H1 (cell line): ENCODE data around the gene PCED1B. TPM values are rescaled to one million over a fixed set of nuclear protein-coding genes. Genes with fewer than 3 reads are reported as not detected.

Experiments
- CTCF ChIA-PET: fragments of 300-600 bp; sonication (Branson Sonifier 250); formaldehyde crosslinking; loops from one replicate; lab custom pipeline; 2021; ENCODE audit not compliant: partially characterized antibody; lab: Charles Lee
- POLR2A ChIA-PET: fragments of 300-600 bp; sonication (Branson Sonifier 250); formaldehyde crosslinking; loops from one replicate; lab custom pipeline; 2021; ENCODE audit warnings: inconsistent platforms; ENCODE audit not compliant: partially characterized antibody; lab: Charles Lee
- DNase-seq, 2 experiments: peaks; one replicate each; pipeline versions ENCODE4 v3.0.0 to v3.0.0-alpha.2; 2010 to 2022; ENCODE audit warnings: low spot score in 2 of 2, low read depth in 1 of 2, mixed read lengths in 1 of 2
- FAIRE-seq: peaks from 2 replicates; lab custom pipeline; 2011; peaks lifted over from hg19 to GRCh38; lab: Jason Lieb, UNC
- H2AFZ ChIP-seq: 2 replicates; pipeline ENCODE4 v1.8.1; 2012; ENCODE audit warnings: low read length, inconsistent platforms
- H2AK5ac ChIP-seq: 2 replicates; pipeline ENCODE4 v1.6.1; 2013; ENCODE audit warnings: low read depth, low read length
- H2BK120ac ChIP-seq: replicated peaks from 2 replicates; pipeline ENCODE3; 2013; ENCODE audit warnings: low read depth, low read length, inconsistent platforms
- H2BK12ac ChIP-seq: 2 replicates; pipeline ENCODE4 v1.6.1; 2013; ENCODE audit warnings: low read depth, low read length
- H2BK15ac ChIP-seq: 2 replicates; pipeline ENCODE4 v1.6.1; 2013; ENCODE audit warnings: low read length
- H2BK20ac ChIP-seq: 2 replicates; pipeline ENCODE4 v1.6.1; 2013; ENCODE audit warnings: low read length
- H2BK5ac ChIP-seq: 2 replicates; pipeline ENCODE4 v1.6.1; 2013; ENCODE audit warnings: low read depth, low read length
- H3K14ac ChIP-seq: 2 replicates; pipeline ENCODE4 v1.6.1; 2013; ENCODE audit warnings: inconsistent platforms; ENCODE audit not compliant: insufficient read length
- H3K18ac ChIP-seq: 2 replicates; pipeline ENCODE4 v1.6.1; 2013; ENCODE audit warnings: low read length; ENCODE audit errors: extremely low read depth
- H3K23ac ChIP-seq: 2 replicates; pipeline ENCODE4 v1.6.1; 2013; ENCODE audit warnings: inconsistent platforms; ENCODE audit not compliant: insufficient read length
- H3K23me2 ChIP-seq: 2 replicates; pipeline ENCODE4 v1.6.1; 2013; ENCODE audit warnings: low read depth, low read length
- H3K27ac ChIP-seq: 2 replicates; pipeline ENCODE4 v1.6.1; 2011; ENCODE audit warnings: low read depth, low read length, inconsistent platforms
- H3K27me3 ChIP-seq, 4 experiments: replicated peaks in 1 of 4; 1 replicate in 1 of 4; 2 replicates in 3 of 4; pipeline versions ENCODE4 v1.6.1 to v1.8.1; 2011 to 2013; ENCODE audit warnings: low read length in 3 of 4, mild to moderate bottlenecking in 3 of 4, inconsistent platforms in 2 of 4, mixed read lengths in 2 of 4, moderate library complexity in 1 of 4; ENCODE audit not compliant: control insufficient read depth in 3 of 4, insufficient read depth in 3 of 4; ENCODE audit errors: extremely low read depth in 1 of 4
- H3K36me3 ChIP-seq, 4 experiments: 2 replicates each; pipeline versions ENCODE4 v1.6.1 to v1.8.1; 2011 to 2013; ENCODE audit warnings: mild to moderate bottlenecking in 4 of 4, low read length in 3 of 4, moderate library complexity in 2 of 4, control low read depth in 1 of 4, inconsistent platforms in 1 of 4; ENCODE audit not compliant: insufficient read depth in 4 of 4, control insufficient read depth in 2 of 4
- H3K4ac ChIP-seq: replicated peaks from 2 replicates; pipeline ENCODE3; 2013; ENCODE audit warnings: low read length, low read depth, mixed read lengths, inconsistent platforms; ENCODE audit not compliant: insufficient read length
- H3K4me1 ChIP-seq, 4 experiments: replicated peaks in 1 of 4; 1 replicate in 1 of 4; 2 replicates in 3 of 4; pipeline versions ENCODE4 v1.6.1 to v1.8.1; 2011 to 2013; ENCODE audit warnings: low read length in 3 of 4, inconsistent platforms in 2 of 4, mixed read lengths in 1 of 4; ENCODE audit not compliant: insufficient read depth in 4 of 4, control insufficient read depth in 3 of 4
- H3K4me2 ChIP-seq, 2 experiments: 2 replicates each; pipeline versions ENCODE4 v1.6.1 to v1.8.1; 2011 to 2013; ENCODE audit warnings: low read depth in 2 of 2, low read length in 2 of 2, control low read depth in 1 of 2, inconsistent platforms in 1 of 2, mild to moderate bottlenecking in 1 of 2; ENCODE audit not compliant: insufficient read depth in 1 of 2
- H3K4me3 ChIP-seq, 4 experiments: fragments of 200-600, 300-600 bp in 1 of 4; sonication (generic), shearing (Covaris generic), sonication (Bioruptor Twin) in 1 of 4; 2 replicates each; pipeline versions ENCODE4 v1.5.1 to v1.8.1; 2011 to 2016; ENCODE audit warnings: low read length in 4 of 4, low read depth in 3 of 4, control low read depth in 2 of 4, inconsistent platforms in 2 of 4, mild to moderate bottlenecking in 2 of 4, mixed read lengths in 1 of 4, moderate library complexity in 1 of 4; ENCODE audit not compliant: insufficient read depth in 2 of 4; ENCODE audit errors: extremely low read depth in 1 of 4
- H3K56ac ChIP-seq: replicated peaks from 2 replicates; pipeline ENCODE3; 2013; ENCODE audit warnings: low read depth, mild to moderate bottlenecking, mixed read lengths, low read length, inconsistent platforms; ENCODE audit not compliant: insufficient read length
- H3K79me1 ChIP-seq: 2 replicates; pipeline ENCODE4 v1.6.1; 2013; ENCODE audit warnings: low read depth, low read length, control low read depth
- H3K79me2 ChIP-seq, 2 experiments: 2 replicates each; pipeline versions ENCODE4 v1.6.1 to v1.8.1; 2012 to 2013; ENCODE audit warnings: low read length in 2 of 2, mild to moderate bottlenecking in 2 of 2, inconsistent platforms in 1 of 2; ENCODE audit not compliant: insufficient read depth in 2 of 2, control insufficient read depth in 1 of 2
- H3K9ac ChIP-seq, 4 experiments: replicated peaks in 1 of 4; 1 replicate in 1 of 4; 2 replicates in 3 of 4; pipeline versions ENCODE4 v1.6.1 to v1.8.1; 2011 to 2013; ENCODE audit warnings: low read depth in 3 of 4, low read length in 3 of 4, control low read depth in 2 of 4, mild to moderate bottlenecking in 2 of 4, moderate library complexity in 2 of 4, inconsistent platforms in 1 of 4; ENCODE audit errors: extremely low read depth in 1 of 4
- H3K9me3 ChIP-seq, 2 experiments: 2 replicates each; pipeline versions ENCODE4 v1.6.1 to v1.8.1; 2012 to 2013; ENCODE audit warnings: mild to moderate bottlenecking in 2 of 2, moderate library complexity in 2 of 2, control low read depth in 1 of 2, inconsistent platforms in 1 of 2, low read depth in 1 of 2, low read length in 1 of 2, mixed read lengths in 1 of 2; ENCODE audit not compliant: insufficient read depth in 2 of 2
- H4K20me1 ChIP-seq, 2 experiments: replicated peaks in 1 of 2; 2 replicates each; pipeline versions ENCODE3 to v1.8.1; 2011 to 2013; ENCODE audit warnings: inconsistent platforms in 2 of 2, low read length in 2 of 2, mild to moderate bottlenecking in 1 of 2; ENCODE audit not compliant: insufficient read depth in 2 of 2, control insufficient read depth in 1 of 2
- H4K5ac ChIP-seq: 2 replicates; pipeline ENCODE4 v1.6.1; 2013; ENCODE audit warnings: low read length, low read depth, mixed read lengths, inconsistent platforms; ENCODE audit not compliant: insufficient read length
- H4K8ac ChIP-seq: 2 replicates; pipeline ENCODE4 v1.8.0; 2013; ENCODE audit warnings: mild to moderate bottlenecking, moderate library complexity, low read length, inconsistent platforms; ENCODE audit not compliant: insufficient read depth; ENCODE audit errors: extremely low read depth
- H4K91ac ChIP-seq: replicated peaks from 2 replicates; pipeline ENCODE3; 2013; ENCODE audit warnings: low read length, mixed read lengths, inconsistent platforms; ENCODE audit not compliant: insufficient read length
- POLR2A ChIP-seq, 2 experiments: IDR thresholded peaks; 1 replicate in 1 of 2; 2 replicates in 1 of 2; pipeline ENCODE4 v1.6.1; 2011; ENCODE audit warnings: low read depth in 2 of 2, low read length in 2 of 2, mild to moderate bottlenecking in 2 of 2; ENCODE audit errors: control extremely low read depth in 1 of 2
- RBBP5 ChIP-seq: IDR thresholded peaks from 2 replicates; pipeline ENCODE4 v1.7.1; 2012; ENCODE audit warnings: low read depth, mild to moderate bottlenecking, inconsistent platforms, low read length, moderate library complexity, borderline replicate concordance
- SP1 ChIP-seq: IDR thresholded peaks from 2 replicates; pipeline ENCODE4 v1.6.1; 2011; ENCODE audit warnings: low read depth, low read length
- WGBS, 2 experiments: shearing (Covaris generic) in 1 of 2; methylation state at CpG; one replicate each; pipeline versions ENCODE4 v1.1.6 to v1.1.7; 2013 to 2015; ENCODE audit warnings: low lambda C conversion rate in 2 of 2, mixed read lengths in 2 of 2, inconsistent platforms in 1 of 2, low coverage in 1 of 2, missing lambda C conversion rate in 1 of 2; ENCODE audit not compliant: insufficient replicate concordance in 2 of 2, insufficient coverage in 1 of 2, insufficient read length in 1 of 2; ENCODE audit errors: extremely low coverage in 1 of 2, missing lambda C conversion rate in 1 of 2; 5-methylcytosine and 5-hydroxymethylcytosine counted together
- polyA plus RNA-seq, 7 experiments: library from polyadenylated mRNA; depleted of rRNA in 3 of 7; stranded (reverse) in 5 of 7; unstranded in 2 of 7; fragments of >200 nt in 5 of 7; fragments of 200-250 nt in 2 of 7; gene quantifications; 1 replicate in 5 of 7; 2 replicates in 1 of 7; 4 replicates in 1 of 7; pipeline versions ENCODE4 v1.2.1 to v1.2.3, GENCODE V29; 2011 to 2013; ENCODE audit warnings: missing spikeins in 2 of 7, mixed read lengths in 2 of 7
- total RNA-seq: library from RNA; stranded (reverse); fragmentation: NEBNext Ultra II Directional; extraction: Animal tissue kit (Norgen Biotek cat#: 25700); gene quantifications from 2 replicates; pipeline ENCODE4 v1.2.1, GENCODE V29; 2021

PCED1B gene
- total and polyA plus RNA-seq, 2 of the 8 experiments (the other 6 are each of a cell fraction or from before 2014, with no cell fraction given), result 4.7 to 5.4 TPM

- Histone ChIP-seq H3K79me2 (no peaks in the 10 kb centered on the region), H4K8ac (no peak overlapping the region), H3K18ac (no peak overlapping the region), H3K56ac (no peak overlapping the region), H2AFZ (no peak overlapping the region), H3K9ac (no peak overlapping the region), H3K9me3 (no peaks in the 10 kb centered on the region), H3K79me1 (no peaks in the 10 kb centered on the region), H2BK12ac (no peak overlapping the region), H2AK5ac (no peak overlapping the region), H3K4ac (no peak overlapping the region), H3K14ac (no peak overlapping the region), H2BK15ac (no peak overlapping the region), H3K27ac (no peak overlapping the region), H2BK120ac (no peak overlapping the region), H3K23ac (no peak overlapping the region), H4K5ac (no peak overlapping the region), H3K36me3 (no peaks in the 10 kb centered on the region), H3K4me2 (no peak overlapping the region; a peak in 1 of 4 replicates), H3K23me2 (peaks cover under 1% of the 10 kb centered on the region; the same call in 1 of the 2 replicates), H3K4me1 (peaks cover 0 to 12% (median 3%) of the 10 kb centered on the region in 4 experiments; a peak in 3 of 7 replicates), H3K27me3 (peaks cover 0 to under 1% (median 0%) of the 10 kb centered on the region in 4 experiments; a peak in 1 of 7 replicates), H3K4me3 (no peak overlapping the region), H2BK5ac (no peak overlapping the region), H4K91ac (no peak overlapping the region), H4K20me1 (no peaks in the 10 kb centered on the region), H2BK20ac (no peak overlapping the region)
- no peak for DNase-seq
- TF ChIP-seq RBBP5 (no peak), POLR2A (IDR thresholded peaks at IDR 0.05; ENCODE audit: control extremely low read depth in 1 of 2, low read depth in 2 of 2, low read length in 2 of 2) (no peak), SP1 (no peak)
- 57% methylated on average over 6 of the region's 6 CpGs; no CpG with 5 or more reads in 1 of the 2 experiments for WGBS, 2 experiments
- CTCF ChIA-PET, result interaction anchor here (0.7 to 5.8 kb wide), 3 partner anchors 14 to 221 kb away, joined by 3 to 41 read pairs (median 4); no protein-coding TSS in a partner anchor
- FAIRE-seq, result no peak
- POLR2A ChIA-PET, result no interaction called here
Measured at GRCh38 chr12:47085815-47086252, 6.4 kb downstream of the PCED1B start.
